HG03097 (cell line): ENCODE results near the gene ZNF550.
"Not testable (repeated sequence)": the region's sequence is repeated elsewhere in the genome, so short reads cannot be mapped to it uniquely, and the experiment has no call there.

Source experiments
- ATAC-seq: cut with Tn5 transposase; IDR thresholded peaks from one replicate; pipeline ENCODE4 v1.9.1; 2021; ENCODE audit not compliant: unreplicated experiment, low FRiP score

The ZNF550 gene

GRCh38 chr19:57537953-57538547, 21.6 kb downstream of the ZNF550 start:
- no peak for ATAC-seq

- ATAC-seq: peak; percentile 95
Measured at GRCh38 chr19:57527136-57527881, 32.4 kb downstream of the ZNF550 start, which contains the start of gene ZNF549. ZNF549 (plus strand) TSS chr19:57527356; CDS start chr19:57527574, 218 bp downstream.

GRCh38 chr19:57518021-57518420, 41.6 kb downstream of the ZNF550 start:
- ATAC-seq: not testable (repeated sequence)

- ATAC-seq: no peak
Measured at GRCh38 chr19:57515255-57515654, 44.4 kb downstream of the ZNF550 start.

- no peak for ATAC-seq
Measured at GRCh38 chr19:57512845-57513244, 46.8 kb downstream of the ZNF550 start.

- ATAC-seq: no peak
Measured at GRCh38 chr19:57511484-57511883, 48.2 kb downstream of the ZNF550 start.

- ATAC-seq: no peak
Measured at GRCh38 chr19:57506163-57506562, 53.5 kb downstream of the ZNF550 start.

GRCh38 chr19:57500400-57500799, 59.3 kb downstream of the ZNF550 start:
- ATAC-seq: not testable (repeated sequence)

GRCh38 chr19:57499680-57500395, 59.8 kb downstream of the ZNF550 start, which contains the start of gene ZNF773:
ZNF773 (plus strand) TSS chr19:57499938; CDS start chr19:57500081, 143 bp downstream.
- ATAC-seq: peak; percentile 99

GRCh38 chr19:57499332-57499679, 60.4 kb downstream of the ZNF550 start:
- not testable (repeated sequence) for ATAC-seq

- ATAC-seq: not testable (repeated sequence)
Measured at GRCh38 chr19:57488299-57488644, 71.4 kb downstream of the ZNF550 start.

- peak; percentile 87 for ATAC-seq
Measured at GRCh38 chr19:57487477-57488298, 72.0 kb downstream of the ZNF550 start, which contains the start of gene ZNF419. ZNF419 (plus strand) TSS chr19:57487750; CDS start chr19:57487951, 201 bp downstream.
